Stimulated activated CD8-positive, alpha-beta memory T cell treated with anti-CD3 and anti-CD28 coated beads, Interleukin-7, amount 100 ng/mL, for 4 hours (primary cell): ENCODE measurements around the gene SYTL3.
"Not testable (repeated sequence)": the region's sequence is repeated elsewhere in the genome, so short reads cannot be mapped to it uniquely, and the experiment has no call there.

Experiments used
- DNase-seq, 2 donors: peaks; one replicate each; pipeline ENCODE4 v3.0.0-alpha.2; 2020; ENCODE audit warnings: low read depth in 2 of 2

Gene SYTL3

DNA sequence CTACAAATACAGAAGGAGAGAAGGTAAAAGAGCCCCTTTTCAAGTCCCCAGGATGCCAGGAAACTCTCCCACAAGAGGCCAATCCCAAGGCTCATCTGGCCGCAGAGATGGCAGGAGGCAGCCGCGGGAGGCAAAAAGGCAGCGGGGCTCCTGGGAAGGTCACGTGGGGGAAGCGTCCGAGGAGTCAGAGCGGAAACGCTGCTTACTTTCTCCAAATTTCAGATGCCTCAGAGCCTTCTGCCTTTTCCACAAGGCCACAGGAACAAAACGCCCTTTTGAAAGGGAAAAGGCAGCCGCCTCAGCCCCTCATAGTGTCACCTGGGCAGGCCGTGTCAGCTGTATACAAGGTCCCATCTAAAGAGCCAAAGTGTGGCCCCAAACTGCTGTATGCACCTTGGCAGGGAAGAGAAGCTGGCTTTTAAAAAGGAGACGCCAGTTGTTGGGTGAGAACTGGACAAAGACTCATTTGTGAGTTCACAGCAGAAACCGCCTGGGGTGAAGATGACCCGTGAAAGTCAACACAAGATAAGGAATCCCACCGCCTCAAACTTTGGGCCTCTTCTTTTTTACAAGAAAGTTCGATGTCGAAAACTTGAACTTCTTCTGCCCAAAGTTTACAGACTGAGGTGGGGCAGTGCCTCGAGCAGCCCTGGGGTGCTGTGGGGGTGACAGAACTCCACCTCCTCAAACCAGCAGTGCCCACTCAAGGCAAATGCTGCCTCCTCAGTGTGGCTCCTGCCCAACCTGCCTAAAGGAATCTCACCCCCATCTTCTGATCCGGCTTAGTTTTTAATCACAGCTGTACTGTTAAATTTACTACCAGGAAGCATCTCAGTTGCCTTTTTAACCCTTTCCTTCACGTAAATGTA, 124.0 kb downstream of the SYTL3 start:
- DNase-seq: no peak

DNA sequence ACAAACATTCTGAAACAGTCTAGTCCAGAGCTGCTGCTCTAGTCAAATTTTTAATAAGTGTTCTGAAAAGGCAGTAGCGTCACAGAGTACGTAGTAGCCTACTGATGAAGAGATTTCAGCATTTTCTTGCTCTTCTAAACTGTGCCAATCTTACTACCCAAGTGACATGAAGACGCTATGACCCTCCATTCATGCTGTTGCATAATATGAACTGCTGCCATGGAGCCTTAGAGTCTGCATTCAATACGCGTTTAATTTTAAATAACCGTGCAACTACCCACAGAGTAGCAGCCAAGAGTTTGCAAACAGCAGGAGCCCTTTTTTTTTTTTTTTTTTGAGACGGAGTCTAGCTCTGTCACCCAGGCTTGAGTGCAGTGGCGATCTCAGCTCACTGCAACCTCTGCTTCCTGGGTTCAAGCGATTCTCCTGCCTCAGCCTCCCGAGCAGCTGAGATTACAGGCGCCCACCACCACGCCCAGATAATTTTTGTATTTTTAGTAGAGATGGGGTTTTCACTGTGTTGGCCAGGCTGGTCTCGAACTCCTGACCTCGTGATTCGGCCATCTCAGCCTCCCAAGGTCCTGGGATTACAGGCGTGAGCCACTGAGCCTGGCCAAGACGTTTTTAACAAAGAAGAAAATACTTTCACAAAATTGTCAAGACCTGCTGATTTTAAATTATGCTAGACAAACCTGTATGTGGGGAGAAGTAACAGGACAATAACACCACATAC, 125.0 kb downstream of the SYTL3 start:
- no peak for DNase-seq

DNA sequence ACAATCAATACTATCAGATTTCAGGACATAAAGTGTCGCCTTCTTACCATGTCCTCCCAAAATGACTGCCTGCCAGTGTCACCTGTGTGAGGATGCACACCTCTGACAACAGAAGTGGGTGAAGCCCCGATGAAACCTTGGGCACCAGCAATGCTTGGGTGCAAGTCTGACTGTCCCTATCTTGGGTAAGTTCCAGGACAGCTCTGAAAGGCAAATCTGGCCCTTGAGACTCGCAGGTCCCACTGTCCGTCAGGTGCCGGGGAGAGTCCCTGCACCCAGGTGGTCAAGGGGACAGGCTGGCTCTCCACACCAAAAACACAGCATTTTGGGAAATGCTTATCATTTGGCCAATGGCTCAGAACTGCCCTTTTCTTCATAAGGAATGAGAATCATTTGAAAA, 126.0 kb downstream of the SYTL3 start:
- DNase-seq: no peak

DNA sequence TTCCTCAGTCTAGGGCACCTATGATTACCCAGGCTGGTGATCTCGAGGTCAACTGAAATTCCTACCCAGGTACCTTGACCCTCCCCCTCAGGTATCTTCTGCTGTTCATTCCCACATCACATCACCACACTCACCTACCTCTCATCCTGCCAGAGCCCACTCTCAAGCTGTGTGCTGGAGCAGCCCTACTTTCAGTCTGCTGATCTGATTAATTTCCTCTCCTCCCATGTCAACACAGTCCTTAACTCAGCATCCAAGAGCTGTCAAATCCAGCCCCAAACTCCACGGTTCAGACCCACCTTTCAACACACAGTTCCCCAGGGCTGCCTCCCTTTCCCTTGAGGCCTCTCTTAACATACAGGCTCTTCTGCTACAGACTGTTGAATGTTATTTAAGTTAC, 126.9 kb downstream of the SYTL3 start:
- DNase-seq: no peak

DNA sequence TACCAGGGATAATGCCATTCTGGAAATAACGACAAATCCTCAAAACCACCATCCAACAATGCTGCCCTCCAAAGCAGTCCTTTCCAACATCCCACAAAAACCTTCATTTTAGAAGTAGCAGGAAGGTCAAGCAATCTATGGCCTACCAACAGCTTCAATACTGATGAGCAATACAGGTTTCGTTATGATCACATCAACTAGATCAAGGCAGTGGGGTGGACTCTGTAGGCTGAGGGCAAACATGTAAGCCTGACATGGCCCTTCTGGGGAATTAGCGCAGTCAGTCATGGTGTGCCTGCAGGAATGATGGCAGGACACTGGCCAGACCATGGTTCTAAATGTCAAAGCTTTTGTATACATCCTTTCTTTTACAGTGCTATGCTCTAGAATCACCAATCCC, 127.7 kb downstream of the SYTL3 start:
- no peak for DNase-seq

DNA sequence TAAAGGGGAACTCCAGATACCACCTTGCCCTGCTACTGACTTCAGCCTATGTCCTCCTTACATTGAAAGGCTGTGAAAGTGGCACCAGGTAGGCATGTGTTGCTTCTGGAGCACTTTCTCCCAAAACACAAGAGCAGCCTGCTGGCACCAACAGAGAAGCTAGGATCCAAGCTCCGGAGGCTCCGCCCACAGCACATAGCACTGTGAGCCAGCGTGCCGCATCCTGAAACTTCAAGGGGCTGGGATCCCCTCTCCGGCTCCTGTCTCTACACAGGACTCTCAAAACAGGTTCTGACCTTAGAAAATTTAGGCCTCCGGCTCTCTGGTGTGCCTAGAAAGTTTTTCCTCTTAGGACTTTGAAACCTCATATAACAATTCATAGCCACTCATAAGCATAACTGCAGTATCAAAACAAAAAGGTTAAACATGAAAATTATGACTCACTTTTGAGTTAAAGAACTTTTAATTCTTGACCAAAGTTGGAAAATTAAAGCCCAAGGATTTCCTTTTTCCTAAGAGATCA, 128.2 kb downstream of the SYTL3 start:
- no peak for DNase-seq

DNA sequence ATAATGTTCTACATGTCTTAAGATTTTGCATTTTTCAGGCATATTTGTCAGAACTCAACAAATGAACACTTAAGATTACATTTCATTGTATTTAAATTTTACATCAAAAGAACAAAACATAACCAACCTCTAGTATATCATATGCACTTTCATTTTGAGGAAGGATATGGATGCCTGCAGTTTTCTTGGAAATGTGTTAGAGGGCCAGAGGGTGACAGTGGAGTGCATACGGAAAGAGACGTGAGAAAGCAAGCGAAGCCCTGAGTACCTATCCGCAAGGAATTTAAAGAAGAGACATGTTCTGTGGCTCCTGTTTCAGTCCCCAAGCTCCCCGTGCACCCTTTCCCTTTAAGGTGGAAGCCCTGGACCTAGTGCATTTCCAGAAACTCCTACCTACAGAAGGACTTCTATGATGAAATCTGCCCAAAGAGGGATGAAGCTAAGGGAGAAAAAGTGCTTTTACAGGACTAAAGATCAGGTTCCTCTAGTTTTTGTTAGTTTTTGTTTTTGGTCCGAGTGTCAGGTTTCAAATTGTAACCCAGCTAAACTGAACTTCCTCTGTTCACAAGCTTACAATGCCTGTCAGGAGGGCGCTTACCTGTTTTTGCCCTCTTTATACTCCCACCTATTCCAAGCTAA, 130.5 kb downstream of the SYTL3 start:
- DNase-seq: no peak

DNA sequence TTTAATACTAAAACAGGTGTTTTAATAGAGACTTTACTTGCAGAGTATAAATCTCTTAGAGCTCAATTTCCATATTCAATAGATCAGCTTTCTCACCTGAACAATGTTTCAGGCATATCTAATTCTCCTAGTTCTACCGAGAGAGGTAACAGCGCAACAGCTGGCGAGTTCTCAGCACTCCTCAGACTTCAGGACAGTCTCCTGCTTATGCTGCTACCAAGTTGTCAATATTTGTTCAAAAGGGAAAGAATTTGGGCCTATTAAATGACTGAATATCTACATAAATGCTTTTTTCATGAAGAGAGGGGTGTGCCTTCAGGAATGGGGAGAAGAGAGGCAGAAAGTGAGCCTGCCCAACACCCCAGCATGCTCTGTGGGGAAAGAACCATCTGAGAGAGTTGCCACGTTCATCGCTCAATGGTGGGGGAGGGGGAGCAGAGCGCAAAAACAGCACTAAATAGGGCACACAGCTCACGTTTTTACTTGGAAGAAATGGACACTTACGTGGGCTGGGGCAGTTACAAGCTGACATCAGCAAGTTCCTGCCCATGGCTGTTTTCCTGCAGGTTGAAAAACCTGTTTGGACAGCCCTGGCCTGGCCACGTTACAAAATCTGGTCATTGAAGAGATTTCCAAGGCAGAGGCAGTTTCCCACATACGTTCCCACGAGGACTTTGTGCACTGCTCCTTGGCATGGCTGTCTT, 131.3 kb downstream of the SYTL3 start:
- no peak for DNase-seq

DNA sequence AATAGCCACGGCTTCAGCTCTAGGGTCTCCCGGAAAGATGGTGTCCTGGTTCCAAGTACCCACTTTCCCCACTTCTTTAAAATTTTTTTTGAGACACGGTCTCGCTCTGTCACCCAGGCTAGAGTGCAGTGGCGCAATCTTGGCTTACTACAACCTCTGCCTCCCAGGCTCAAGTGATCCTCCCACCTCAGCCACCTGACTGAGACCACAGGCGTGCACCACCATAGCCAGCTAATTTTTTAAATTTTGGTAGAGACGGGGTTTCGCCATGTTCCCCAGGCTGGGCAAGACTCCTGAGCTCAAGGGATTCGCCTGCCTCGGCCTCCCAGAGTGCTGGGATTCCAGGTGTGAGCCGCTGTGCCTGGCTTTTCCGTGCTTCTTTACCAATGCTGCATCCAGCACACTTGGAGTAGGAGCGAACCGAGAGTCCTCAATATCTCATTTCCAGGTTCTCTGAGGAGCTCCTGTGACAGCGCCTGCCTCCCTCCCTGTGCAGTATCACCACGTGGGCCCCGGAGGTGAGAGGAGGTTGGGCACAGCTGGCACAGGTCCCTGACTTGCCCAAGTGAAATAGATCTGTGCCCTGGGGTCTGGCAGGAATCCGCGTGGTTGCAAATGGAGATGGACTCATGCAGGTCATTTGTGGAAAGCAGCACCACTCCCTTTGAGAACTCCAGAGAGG, 132.0 kb downstream of the SYTL3 start:
- no peak for DNase-seq

DNA sequence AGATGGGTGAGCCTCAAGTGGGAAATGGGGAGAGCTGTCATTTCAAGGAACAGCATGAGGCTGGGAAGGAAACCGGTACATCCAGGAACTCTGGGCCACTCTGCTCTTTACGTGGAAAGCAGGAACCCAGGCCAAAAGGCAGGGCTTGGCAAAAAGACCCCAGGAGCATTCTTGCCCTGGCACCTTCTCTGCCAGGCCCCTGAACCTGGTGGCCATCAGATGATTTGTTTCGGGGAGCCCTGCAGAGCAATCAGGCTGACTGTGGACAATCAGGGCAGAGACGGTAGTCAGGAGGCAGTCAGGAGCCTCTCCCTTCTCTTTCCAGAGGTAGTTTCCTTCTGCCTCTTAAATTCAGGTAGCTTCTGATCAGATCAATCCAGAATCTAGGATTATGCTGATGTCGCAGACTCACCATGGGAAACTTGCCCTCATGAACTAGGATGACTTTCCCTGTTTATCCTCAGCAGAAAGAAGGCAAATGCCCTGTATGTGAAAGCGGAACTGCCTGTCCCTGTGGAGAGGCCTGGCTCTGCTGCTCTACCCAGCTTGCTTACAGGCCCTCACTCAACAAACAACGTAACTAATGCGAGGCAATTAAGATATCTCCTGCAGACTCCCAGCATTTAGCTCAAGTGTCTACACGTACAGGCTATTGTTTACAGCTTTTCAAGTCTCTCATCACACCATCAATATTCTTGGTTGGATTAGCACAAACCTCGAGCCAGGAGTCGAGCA, 132.7 kb downstream of the SYTL3 start:
- no peak for DNase-seq

DNA sequence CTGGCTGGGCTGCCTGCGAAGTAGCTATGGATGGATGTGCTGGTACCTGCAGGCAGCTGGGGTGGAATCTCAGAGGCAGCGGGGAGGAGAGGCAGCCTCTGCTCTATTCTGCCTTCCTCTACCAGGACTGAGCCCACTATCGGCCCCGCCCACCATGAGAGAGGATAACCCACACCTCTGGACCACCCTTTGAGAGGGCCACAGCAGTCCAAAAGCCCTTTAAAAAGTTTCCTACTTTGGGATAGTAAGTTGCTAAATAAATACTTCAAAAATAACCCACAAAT, 133.3 kb downstream of the SYTL3 start:
- no peak for DNase-seq

DNA sequence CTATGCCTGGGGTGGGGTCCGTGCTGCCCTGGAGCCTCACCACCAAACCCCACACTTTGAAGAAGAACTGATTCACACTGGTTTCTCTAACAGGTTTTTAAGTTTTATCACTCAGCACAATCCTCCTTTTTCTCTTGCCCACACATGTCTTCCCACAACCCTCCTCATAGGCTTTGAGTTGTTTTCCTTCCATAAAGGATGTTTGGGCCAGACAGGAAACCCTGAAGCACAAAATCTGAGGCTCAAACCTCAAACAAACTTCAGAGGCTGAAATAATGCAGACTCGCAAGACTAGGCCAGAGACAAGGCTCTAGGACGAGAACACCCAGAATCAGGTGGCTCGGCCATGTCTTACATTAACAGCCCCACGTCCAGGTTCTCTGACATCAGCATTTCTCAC, 134.0 kb downstream of the SYTL3 start:
- no peak for DNase-seq

DNA sequence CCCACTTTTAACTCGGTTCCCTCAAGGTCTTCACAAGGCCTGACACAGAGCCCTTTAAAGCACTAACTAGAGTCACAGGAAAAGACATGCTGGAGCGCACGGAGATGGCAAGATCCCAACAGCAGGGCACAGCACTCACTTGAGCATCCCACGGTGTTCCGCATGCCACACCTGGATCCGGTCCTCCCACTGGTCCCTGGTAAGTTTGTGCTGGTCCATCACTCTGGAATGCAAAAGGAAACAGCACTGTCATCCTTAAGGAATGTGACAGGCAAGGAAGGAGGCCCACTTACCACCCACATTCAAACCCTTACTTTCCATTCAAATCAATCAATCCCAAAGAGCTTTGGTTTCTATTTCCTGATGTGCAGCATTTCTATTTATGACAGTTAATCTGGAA, 134.7 kb downstream of the SYTL3 start:
- no peak for DNase-seq

DNA sequence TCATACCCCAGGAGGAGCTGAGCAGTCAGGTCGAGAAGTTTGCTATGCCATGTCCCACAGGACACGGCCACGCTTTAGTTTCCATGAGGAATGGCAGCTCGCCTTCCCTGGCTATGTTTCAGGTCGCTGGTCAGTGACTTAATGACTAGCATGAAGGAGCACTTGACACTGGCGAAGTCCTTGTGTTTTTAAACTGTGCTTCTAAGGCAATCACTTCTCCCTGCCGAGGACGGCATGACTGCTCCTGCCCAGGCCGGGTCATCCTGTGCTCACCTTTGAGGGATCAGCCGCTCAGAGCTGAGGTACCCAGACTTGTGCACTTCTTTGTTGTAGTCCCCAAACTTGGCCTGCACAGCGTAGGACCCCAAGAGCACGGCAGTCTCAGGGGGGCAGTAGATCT, 135.2 kb downstream of the SYTL3 start:
- no peak for DNase-seq

DNA sequence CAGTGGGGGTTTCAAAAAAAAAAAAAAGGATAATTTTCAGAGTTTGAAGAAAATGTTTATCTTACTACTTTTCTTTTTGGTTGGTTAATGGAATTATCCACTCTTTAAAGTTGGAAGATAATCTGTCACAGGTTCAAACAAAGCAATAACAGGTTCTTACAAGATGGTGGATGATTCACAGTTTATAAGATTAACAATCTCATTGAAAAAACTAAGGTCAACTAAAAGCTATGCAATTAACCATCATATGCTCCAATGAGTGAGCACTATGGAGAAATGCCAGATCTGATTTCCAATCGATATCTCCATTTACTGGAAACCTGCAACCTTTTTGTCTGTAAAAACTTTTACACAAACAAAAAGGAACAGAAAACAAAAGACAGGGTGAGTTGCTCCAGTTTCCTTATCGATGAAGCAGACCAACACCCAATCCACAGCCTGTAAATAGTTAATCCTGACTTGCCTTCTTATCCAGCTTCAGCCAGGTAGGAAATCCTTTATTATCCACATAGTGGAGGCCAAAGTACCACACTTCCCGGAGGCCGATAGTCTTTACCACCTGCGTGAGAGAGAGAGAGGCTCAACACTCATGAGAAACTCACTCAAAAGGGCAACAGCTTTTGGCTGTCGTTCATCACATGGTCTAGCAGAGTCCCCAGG, 136.9 kb downstream of the SYTL3 start:
- DNase-seq: no peak

DNA sequence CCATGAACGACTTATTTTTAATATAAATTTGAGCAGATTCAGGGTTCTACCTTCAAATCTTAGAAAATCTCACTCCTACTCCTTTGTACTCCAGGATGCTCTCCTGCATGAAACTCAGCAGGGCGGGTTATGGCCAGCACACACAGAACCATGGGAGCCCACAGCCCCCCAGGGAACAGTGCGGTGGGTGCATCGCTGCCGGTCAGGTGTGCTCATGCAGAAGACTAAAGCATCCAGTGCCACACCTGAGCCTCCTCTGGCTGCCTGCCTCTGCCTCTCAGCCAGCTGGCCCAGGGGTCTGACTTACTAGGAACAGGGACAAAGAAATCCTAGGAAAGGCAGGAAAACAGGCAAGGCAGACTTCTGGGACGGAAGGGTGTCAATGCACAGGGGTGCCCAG, 137.5 kb downstream of the SYTL3 start:
- DNase-seq: no peak

DNA sequence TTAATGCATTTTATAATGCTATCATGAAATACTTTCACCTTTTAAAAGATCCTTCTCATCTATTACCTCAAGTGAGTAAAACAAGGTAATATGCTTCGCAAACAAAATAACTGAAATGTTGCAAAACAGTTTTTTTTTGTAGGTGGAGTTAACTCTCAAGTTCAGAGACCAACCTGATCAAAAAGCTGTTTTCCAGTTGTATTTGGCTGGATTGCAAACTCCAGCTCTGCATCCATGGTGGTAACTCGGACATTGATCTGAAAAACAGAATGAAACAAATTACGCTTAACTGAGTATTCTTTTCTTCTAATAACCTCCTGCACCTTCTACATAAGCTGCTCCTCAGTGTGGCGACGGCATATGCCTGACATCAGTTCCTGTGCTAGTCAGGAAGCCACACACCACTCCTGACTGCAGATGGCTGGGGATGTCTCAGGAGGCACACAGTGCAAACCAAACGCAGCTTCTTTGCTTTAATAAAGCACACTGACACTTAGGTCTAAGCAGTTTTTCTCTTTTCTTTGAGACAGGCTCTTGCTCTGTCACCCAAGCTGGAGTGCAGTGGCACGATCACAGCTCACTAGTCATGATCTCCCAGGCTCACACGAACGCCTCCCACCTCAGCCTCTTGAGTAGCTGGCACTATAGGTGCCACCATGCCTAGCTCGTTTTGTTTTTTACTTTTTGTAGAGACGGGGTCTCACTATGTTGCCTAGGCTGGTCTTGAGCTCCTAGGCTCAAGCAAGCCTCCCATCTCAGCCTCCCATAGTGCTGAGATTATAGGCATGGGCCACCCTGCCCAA, 139.5 kb downstream of the SYTL3 start:
- peak in 1 of 2 donors; percentile 24 for DNase-seq

DNA sequence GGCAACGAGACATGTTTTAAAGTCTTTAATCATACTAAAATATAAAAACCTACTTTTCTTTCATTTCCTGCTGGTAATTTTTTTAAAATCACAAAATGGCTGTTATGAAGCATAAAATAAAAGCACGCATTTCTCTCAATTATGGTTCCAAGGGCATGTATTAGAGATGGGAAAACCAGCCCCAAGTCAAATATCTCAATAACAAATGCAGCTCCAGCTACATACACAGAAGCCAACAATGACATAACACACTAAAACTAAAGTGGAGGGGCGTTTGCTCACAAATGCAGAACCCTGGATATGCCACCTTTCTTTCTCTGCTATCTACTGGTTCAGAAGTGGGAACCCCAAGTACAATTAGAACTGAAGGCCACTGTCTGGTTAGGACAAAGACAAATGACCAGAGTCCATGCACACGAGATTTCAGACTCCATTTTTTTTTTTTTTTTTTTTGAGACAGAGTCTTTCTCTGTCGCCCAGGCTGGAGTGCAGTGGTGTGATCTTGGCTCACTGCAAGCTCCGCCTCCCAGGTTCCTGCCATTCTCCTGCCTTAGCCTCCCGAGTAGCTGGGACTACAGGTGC, 141.5 kb downstream of the SYTL3 start:
- no peak for DNase-seq

DNA sequence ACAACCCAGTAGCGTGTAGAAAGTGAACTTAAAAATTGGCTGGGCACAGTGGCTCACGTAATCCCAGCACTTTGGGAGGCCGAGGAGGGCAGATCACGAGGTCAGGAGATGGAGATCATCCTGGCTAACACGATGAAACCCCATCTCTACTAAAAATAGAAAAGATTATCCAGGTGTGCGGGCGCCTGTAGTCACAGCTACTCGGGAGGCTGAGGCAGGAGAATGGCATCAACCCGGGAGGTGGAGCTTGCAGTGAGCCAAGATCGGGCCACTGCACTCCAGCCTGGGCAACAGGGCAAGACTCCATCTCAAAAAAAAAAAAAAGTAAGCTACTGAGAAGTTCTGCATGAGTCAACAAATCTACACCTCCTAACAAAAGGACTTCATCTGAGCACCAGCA, 142.7 kb downstream of the SYTL3 start:
- DNase-seq: not testable (repeated sequence)
